GM23338 (cell line): ENCODE data around the gene LRRC10. TPM values are rescaled to one million over a fixed set of nuclear protein-coding genes. Genes with fewer than 3 reads are reported as not detected.

ENCODE experiments used
- ATAC-seq: fragments of 200-7000 bp; cut with Tn5 transposase; 3 replicates; pipeline ENCODE4 v1.9.1; 2020
- DNase-seq: peaks from one replicate; pipeline ENCODE4 v3.0.0-alpha.2; 2015; ENCODE audit warnings: low spot score
- H2AFZ ChIP-seq: fragments of 200-600 bp; sonication (generic); 2 replicates; pipeline ENCODE4 v1.8.0; 2016; ENCODE audit warnings: antibody characterized with exemption, mild to moderate bottlenecking, moderate library complexity
- H3F3A ChIP-seq: fragments of 200-600 bp; sonication (generic); replicated peaks from 2 replicates; pipeline ENCODE4 v1.8.0; 2017; ENCODE audit warnings: antibody characterized with exemption, mixed run types, low read depth
- H3K27ac ChIP-seq: fragments of 200-600 bp; sonication (generic); 2 replicates; pipeline ENCODE4 v1.6.1; 2016; ENCODE audit warnings: low read depth
- H3K27me3 ChIP-seq: fragments of 200-600 bp; sonication (generic); 2 replicates; pipeline ENCODE4 v1.8.0; 2016; ENCODE audit warnings: mild to moderate bottlenecking, mixed run types, moderate library complexity; ENCODE audit not compliant: insufficient read depth
- H3K36me3 ChIP-seq: fragments of 200-600 bp; sonication (generic); 2 replicates; pipeline ENCODE4 v1.8.0; 2016; ENCODE audit warnings: mild to moderate bottlenecking; ENCODE audit not compliant: insufficient read depth
- H3K4me1 ChIP-seq: fragments of 200-600 bp; sonication (generic); 2 replicates; pipeline ENCODE4 v1.8.0; 2016; ENCODE audit warnings: mild to moderate bottlenecking, moderate library complexity; ENCODE audit not compliant: insufficient read depth
- H3K4me2 ChIP-seq: fragments of 200-600 bp; sonication (generic); 2 replicates; pipeline ENCODE4 v1.7.1; 2017; ENCODE audit warnings: mixed run types
- H3K4me3 ChIP-seq: fragments of 200-600 bp; sonication (generic); 2 replicates; pipeline ENCODE4 v1.6.1; 2016; ENCODE audit warnings: mixed run types
- H3K79me2 ChIP-seq: fragments of 200-600 bp; sonication (generic); replicated peaks from 2 replicates; pipeline ENCODE4 v1.8.0; 2017; ENCODE audit warnings: mild to moderate bottlenecking; ENCODE audit not compliant: insufficient read depth
- H3K9me2 ChIP-seq: fragments of 200-600 bp; sonication (generic); 2 replicates; pipeline ENCODE4 v1.8.0; 2017; ENCODE audit not compliant: insufficient read depth
- H4K20me1 ChIP-seq: fragments of 200-600 bp; sonication (generic); replicated peaks from 2 replicates; pipeline ENCODE4 v1.8.0; 2017; ENCODE audit warnings: mild to moderate bottlenecking; ENCODE audit not compliant: insufficient read depth
- H3K27ac Mint-ChIP-seq: 2 replicates; pipeline ENCODE4 v1.8.0; 2020; ENCODE audit warnings: inconsistent platforms, mild to moderate bottlenecking, moderate library complexity, mixed read lengths
- H3K27me3 Mint-ChIP-seq: 3 replicates; pipeline ENCODE4 v1.8.0; 2022; ENCODE audit warnings: low read depth, mild to moderate bottlenecking, moderate library complexity, mixed read lengths, inconsistent platforms; ENCODE audit not compliant: insufficient read depth, poor library complexity
- H3K36me3 Mint-ChIP-seq: 3 replicates; pipeline ENCODE4 v1.8.0; 2021; ENCODE audit warnings: low read depth, mild to moderate bottlenecking, inconsistent platforms, moderate library complexity, mixed read lengths
- H3K4me1 Mint-ChIP-seq: 3 replicates; pipeline ENCODE4 v1.8.0; 2020; ENCODE audit warnings: mild to moderate bottlenecking, inconsistent platforms, mixed read lengths
- H3K4me3 Mint-ChIP-seq: 3 replicates; pipeline ENCODE4 v1.8.0; 2021; ENCODE audit warnings: moderate library complexity, mild to moderate bottlenecking, inconsistent platforms, mixed read lengths
- H3K9me3 Mint-ChIP-seq: 3 replicates; pipeline ENCODE4 v1.8.0; 2020; ENCODE audit warnings: moderate library complexity, mild to moderate bottlenecking, inconsistent platforms, mixed read lengths
- CREB1 ChIP-seq: fragments of 250-450 bp; sonication (Bioruptor Pico); IDR thresholded peaks from 2 replicates; pipeline ENCODE4 v1.5.0; 2020; ENCODE audit warnings: low read depth, mild to moderate bottlenecking, moderate library complexity
- EZH2 ChIP-seq: fragments of 200-600 bp; sonication (generic); IDR thresholded peaks from one replicate; pipeline ENCODE4 v1.8.0; 2017; ENCODE audit warnings: antibody characterized with exemption, mild to moderate bottlenecking, low read depth; ENCODE audit not compliant: unreplicated experiment
- EZH2phosphoT487 ChIP-seq: fragments of 200-600 bp; sonication (generic); IDR thresholded peaks from one replicate; pipeline ENCODE4 v1.8.1; 2018; ENCODE audit warnings: antibody characterized with exemption; ENCODE audit not compliant: unreplicated experiment
- JUNB ChIP-seq: IDR thresholded peaks from one replicate; pipeline ENCODE4 v1.6.1; 2016; ENCODE audit warnings: antibody characterized with exemption; ENCODE audit not compliant: unreplicated experiment
- POLR2AphosphoS5 ChIP-seq: IDR thresholded peaks from 2 replicates; pipeline ENCODE4 v1.6.1; 2016; ENCODE audit warnings: antibody characterized with exemption, low read depth
- STAT1 ChIP-seq: IDR thresholded peaks from one replicate; pipeline ENCODE4 v1.6.1; 2016; ENCODE audit warnings: antibody characterized with exemption; ENCODE audit not compliant: unreplicated experiment
- ZNF114 ChIP-seq: fragments of 250-450 bp; sonication (Bioruptor Pico); IDR thresholded peaks from 2 replicates; pipeline ENCODE4 v1.5.0; 2020; ENCODE audit warnings: mild to moderate bottlenecking, moderate library complexity
- ZNF331 ChIP-seq: fragments of 250-450 bp; sonication (Bioruptor Pico); IDR thresholded peaks from 2 replicates; pipeline ENCODE4 v1.5.0; 2020; ENCODE audit warnings: low read depth, mild to moderate bottlenecking, moderate library complexity
- polyA plus RNA-seq: library from polyadenylated mRNA; unstranded; fragments of >200 nt; fragmentation: Nextera tagmentation; extraction: Ambion mirVana; gene quantifications from 2 replicates; pipeline ENCODE4 v1.2.1, GENCODE V29; 2016
- total RNA-seq: library from RNA; depleted of rRNA; stranded (reverse); fragments of >200 nt; shearing (Covaris generic); gene quantifications from 2 replicates; pipeline ENCODE4 v1.2.3, GENCODE V29; 2014
- TF ChIP-seq, protein P1 (sequence below), 2 experiments: fragments of 200-600 bp in 1 of 2; sonication (generic) in 1 of 2; conservative IDR thresholded peaks; 2 replicates each; pipeline versions ENCODE4 v1.5.1 to v1.6.1; 2016 to 2017; ENCODE audit warnings: antibody characterized with exemption in 2 of 2, low read depth in 2 of 2, mild to moderate bottlenecking in 2 of 2, moderate library complexity in 1 of 2
- TF ChIP-seq, protein P2 (sequence below): IDR thresholded peaks from 2 replicates; pipeline ENCODE4 v1.6.1; 2016; ENCODE audit warnings: antibody characterized with exemption
- TF ChIP-seq, protein P3 (sequence below): IDR thresholded peaks from one replicate; pipeline ENCODE4 v1.6.1; 2018; ENCODE audit warnings: antibody characterized with exemption; ENCODE audit not compliant: unreplicated experiment

The LRRC10 gene
- total and polyA plus RNA-seq, 2 experiments from 2014 or later: not detected

DNA sequence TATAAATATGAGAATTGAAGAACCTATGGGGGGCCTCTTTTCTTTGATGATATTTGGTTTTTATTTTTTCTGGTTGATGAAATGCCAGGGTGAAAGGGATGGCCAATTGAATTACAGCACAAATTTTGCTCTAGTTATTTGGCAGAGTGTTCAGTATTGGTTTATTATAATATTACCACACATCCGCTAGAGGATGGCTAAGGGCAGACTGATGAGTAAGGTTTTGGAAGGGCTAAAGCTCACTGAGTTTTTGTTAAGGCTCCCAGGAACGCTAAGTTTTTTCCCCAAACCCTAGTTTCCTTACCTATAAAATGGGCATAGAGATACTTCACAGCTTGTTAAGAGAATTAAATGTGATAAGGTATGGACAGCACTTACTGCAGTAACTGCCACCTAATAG, 34.3 kb upstream of the LRRC10 start:
- H3K79me2 ChIP-seq: no peaks in the 10 kb centered on the region
- H3K27me3 ChIP-seq: no peaks in the 10 kb centered on the region
- H3K4me3 Mint-ChIP-seq: no peak overlapping the region
- no peaks in the 10 kb centered on the region for H3K36me3 Mint-ChIP-seq
- H3F3A ChIP-seq: no peaks in the 10 kb centered on the region
- H3K4me3 ChIP-seq: no peak overlapping the region
- DNase-seq (no peak), ATAC-seq (no peak)
- no peaks in the 10 kb centered on the region for H3K4me1 Mint-ChIP-seq
- H3K9me3 Mint-ChIP-seq: no peaks in the 10 kb centered on the region
- no peaks in the 10 kb centered on the region for H3K4me1 ChIP-seq
- peaks cover 4% of the 10 kb centered on the region for H3K27me3 Mint-ChIP-seq
- H3K9me2 ChIP-seq: no peaks in the 10 kb centered on the region
- no peak overlapping the region for H3K4me2 ChIP-seq
- no peaks in the 10 kb centered on the region for H4K20me1 ChIP-seq
- no peaks in the 10 kb centered on the region for H3K36me3 ChIP-seq
- TF ChIP-seq, protein P1, sequence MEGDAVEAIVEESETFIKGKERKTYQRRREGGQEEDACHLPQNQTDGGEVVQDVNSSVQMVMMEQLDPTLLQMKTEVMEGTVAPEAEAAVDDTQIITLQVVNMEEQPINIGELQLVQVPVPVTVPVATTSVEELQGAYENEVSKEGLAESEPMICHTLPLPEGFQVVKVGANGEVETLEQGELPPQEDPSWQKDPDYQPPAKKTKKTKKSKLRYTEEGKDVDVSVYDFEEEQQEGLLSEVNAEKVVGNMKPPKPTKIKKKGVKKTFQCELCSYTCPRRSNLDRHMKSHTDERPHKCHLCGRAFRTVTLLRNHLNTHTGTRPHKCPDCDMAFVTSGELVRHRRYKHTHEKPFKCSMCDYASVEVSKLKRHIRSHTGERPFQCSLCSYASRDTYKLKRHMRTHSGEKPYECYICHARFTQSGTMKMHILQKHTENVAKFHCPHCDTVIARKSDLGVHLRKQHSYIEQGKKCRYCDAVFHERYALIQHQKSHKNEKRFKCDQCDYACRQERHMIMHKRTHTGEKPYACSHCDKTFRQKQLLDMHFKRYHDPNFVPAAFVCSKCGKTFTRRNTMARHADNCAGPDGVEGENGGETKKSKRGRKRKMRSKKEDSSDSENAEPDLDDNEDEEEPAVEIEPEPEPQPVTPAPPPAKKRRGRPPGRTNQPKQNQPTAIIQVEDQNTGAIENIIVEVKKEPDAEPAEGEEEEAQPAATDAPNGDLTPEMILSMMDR (conservative IDR thresholded peaks at IDR 0.05; ENCODE audit: low read depth in 2 of 2): no peak
- no peak overlapping the region for H3K27ac Mint-ChIP-seq
- H3K27ac ChIP-seq: no peak overlapping the region
- no peak overlapping the region for H2AFZ ChIP-seq

DNA sequence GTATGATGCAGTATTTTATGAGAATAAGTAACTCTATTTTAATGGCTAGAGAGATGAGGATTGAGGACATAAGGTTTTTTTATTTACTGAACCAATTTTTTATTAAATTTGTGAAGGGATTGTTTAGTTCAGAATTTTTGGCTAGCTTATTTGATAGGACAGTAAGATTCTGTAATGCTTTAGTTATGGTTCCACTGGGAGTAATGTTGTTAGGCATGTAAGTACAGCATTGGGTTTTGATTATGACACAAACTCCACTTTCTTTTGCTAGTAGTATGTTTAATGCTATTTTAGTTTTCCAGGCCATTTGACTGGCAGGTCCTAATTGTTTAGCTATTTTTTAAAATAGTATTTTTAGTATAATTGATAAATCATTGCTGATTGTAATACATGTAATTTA, 33.8 kb upstream of the LRRC10 start:
- Histone ChIP-seq H3K4me1 (no peaks in the 10 kb centered on the region), H2AFZ (no peak overlapping the region), H3K27ac (no peak overlapping the region), H3K79me2 (no peaks in the 10 kb centered on the region), H3K27me3 (no peaks in the 10 kb centered on the region), H3K36me3 (no peaks in the 10 kb centered on the region), H3K9me2 (no peaks in the 10 kb centered on the region), H3K4me2 (no peak overlapping the region), H4K20me1 (no peaks in the 10 kb centered on the region), H3F3A (no peaks in the 10 kb centered on the region), H3K4me3 (no peak overlapping the region)
- Mint-ChIP-seq H3K4me3 (no peak overlapping the region), H3K27me3 (peaks cover 4% of the 10 kb centered on the region), H3K36me3 (no peaks in the 10 kb centered on the region), H3K4me1 (no peaks in the 10 kb centered on the region), H3K9me3 (no peaks in the 10 kb centered on the region), H3K27ac (no peak overlapping the region)
- ATAC-seq (no peak), DNase-seq (no peak)
- TF ChIP-seq STAT1 (no peak), CREB1 (CRISPR knock-in tag) (no peak), POLR2AphosphoS5 (no peak), EZH2 (no peak), ZNF331 (CRISPR knock-in tag) (no peak), ZNF114 (no peak), JUNB (no peak), EZH2phosphoT487 (no peak)
- TF ChIP-seq, protein P1 (conservative IDR thresholded peaks at IDR 0.05; ENCODE audit: low read depth in 2 of 2): no peak
- TF ChIP-seq, protein P2, sequence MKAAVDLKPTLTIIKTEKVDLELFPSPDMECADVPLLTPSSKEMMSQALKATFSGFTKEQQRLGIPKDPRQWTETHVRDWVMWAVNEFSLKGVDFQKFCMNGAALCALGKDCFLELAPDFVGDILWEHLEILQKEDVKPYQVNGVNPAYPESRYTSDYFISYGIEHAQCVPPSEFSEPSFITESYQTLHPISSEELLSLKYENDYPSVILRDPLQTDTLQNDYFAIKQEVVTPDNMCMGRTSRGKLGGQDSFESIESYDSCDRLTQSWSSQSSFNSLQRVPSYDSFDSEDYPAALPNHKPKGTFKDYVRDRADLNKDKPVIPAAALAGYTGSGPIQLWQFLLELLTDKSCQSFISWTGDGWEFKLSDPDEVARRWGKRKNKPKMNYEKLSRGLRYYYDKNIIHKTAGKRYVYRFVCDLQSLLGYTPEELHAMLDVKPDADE: no peak
- TF ChIP-seq, protein P3, sequence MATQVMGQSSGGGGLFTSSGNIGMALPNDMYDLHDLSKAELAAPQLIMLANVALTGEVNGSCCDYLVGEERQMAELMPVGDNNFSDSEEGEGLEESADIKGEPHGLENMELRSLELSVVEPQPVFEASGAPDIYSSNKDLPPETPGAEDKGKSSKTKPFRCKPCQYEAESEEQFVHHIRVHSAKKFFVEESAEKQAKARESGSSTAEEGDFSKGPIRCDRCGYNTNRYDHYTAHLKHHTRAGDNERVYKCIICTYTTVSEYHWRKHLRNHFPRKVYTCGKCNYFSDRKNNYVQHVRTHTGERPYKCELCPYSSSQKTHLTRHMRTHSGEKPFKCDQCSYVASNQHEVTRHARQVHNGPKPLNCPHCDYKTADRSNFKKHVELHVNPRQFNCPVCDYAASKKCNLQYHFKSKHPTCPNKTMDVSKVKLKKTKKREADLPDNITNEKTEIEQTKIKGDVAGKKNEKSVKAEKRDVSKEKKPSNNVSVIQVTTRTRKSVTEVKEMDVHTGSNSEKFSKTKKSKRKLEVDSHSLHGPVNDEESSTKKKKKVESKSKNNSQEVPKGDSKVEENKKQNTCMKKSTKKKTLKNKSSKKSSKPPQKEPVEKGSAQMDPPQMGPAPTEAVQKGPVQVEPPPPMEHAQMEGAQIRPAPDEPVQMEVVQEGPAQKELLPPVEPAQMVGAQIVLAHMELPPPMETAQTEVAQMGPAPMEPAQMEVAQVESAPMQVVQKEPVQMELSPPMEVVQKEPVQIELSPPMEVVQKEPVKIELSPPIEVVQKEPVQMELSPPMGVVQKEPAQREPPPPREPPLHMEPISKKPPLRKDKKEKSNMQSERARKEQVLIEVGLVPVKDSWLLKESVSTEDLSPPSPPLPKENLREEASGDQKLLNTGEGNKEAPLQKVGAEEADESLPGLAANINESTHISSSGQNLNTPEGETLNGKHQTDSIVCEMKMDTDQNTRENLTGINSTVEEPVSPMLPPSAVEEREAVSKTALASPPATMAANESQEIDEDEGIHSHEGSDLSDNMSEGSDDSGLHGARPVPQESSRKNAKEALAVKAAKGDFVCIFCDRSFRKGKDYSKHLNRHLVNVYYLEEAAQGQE: no peak
